MM.1S (cell line): ENCODE data around the gene FGF14.

Experiments
- CTCF ChIP-seq: fragments of 300-600 bp; sonication (generic); IDR thresholded peaks from 2 replicates; pipeline ENCODE4 v1.5.1; 2016; ENCODE audit warnings: antibody characterized with exemption, low read length, mixed read lengths
- EZH2 ChIP-seq: fragments of 300-600 bp; sonication (generic); optimal IDR thresholded peaks from 2 replicates; pipeline ENCODE3; 2017; ENCODE audit warnings: low read depth, mild to moderate bottlenecking, antibody characterized with exemption, low read length, mixed read lengths
- EZH2phosphoT487 ChIP-seq: fragments of 300-600 bp; sonication (generic); IDR thresholded peaks from 2 replicates; pipeline ENCODE4 v1.6.1; 2018; ENCODE audit warnings: antibody characterized with exemption, low read length

DNA sequence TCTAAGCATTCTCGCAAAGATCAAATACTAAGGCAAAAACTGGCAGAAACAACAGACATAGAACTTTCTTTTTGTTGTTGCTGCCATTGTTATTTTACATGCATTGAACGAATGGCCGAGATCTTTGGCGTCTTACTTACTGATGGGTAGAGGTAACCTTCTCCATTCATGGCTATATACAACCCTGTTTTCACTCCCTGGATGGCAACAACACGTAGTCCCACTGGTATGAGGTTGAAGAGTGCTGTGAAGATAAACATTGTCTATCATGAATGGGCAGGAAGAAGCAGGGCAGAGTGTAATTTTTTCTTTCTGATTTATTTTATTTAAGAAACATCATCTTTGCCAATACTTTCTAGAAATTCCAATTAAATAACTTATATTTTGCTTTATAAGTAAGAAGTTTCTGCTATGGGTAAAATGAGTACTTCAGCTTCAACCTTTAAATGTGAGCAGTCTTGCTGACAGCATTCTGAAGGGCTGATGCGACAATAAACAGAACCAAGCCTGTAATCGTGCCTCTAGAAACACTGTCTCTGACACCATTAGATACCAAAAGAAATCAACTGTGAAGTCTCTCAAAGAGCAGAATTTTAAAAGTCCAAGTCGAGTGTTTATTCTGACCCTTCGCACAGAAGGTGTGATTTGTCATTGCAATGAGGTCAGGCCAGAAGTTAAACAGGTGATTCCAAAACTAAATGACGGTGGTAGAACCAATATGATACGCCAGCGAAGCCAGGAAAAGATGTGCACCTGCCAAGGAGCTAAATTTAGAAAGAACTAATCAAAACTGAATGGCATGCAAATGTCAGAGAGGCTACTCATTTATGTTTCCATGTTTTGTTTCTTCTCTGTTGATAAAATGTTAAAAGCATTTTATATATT, 533.0 kb downstream of the FGF14 start:
- TF ChIP-seq CTCF (no peak), EZH2phosphoT487 (no peak), EZH2 (no peak)
